ENCODE results near the gene SH2D2A.

DNA sequence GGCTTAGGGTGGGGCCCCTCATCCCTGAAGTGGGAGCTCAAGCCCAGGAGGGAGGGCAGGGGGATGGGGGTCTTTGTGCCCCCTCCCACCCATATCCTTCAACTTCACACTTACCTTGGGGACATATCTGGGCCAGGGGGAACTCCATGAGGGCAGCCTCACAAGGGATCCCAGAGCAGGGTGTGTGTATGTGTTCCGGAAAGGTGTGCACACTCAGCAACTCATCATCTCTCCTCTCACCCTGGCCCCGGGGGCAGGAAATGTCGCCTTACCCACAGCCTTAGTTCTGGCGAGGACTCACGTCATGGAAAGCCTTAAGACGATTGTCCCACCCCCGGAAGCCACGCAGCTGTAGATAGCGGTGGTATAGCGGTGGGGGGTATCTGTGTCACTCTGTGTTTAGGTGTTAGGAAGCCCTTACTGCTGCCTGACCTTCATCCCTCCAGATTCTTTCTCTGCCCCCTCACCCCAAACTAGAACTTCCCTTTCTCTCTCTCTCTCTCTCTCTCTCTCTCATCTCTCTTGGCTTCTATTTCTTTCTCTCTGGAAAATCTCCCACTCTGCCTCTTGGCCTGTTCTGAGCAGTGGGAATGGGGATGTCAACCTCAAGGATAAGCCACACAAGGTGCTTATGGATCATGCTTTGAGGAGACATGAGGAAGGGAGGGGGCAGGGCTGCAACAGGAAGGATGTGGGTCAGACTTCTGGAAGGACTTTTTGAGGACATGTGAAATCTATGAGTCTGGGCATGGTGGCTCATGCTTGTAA lies at the start of gene SH2D2A:
- TF ChIP-seq CTCF (IDR thresholded peaks at IDR 0.05) = no peak
- TF ChIP-seq POLR2A (IDR thresholded peaks at IDR 0.05) = peak; percentile 51 to 64

Data from Peyer's patch (tissue), 4 donors.